H1 (cell line): ENCODE data around the gene GOLIM4. TPM values are rescaled to one million over a fixed set of nuclear protein-coding genes. Genes with fewer than 3 reads are reported as not detected.

ENCODE experiments used
- CTCF ChIA-PET: fragments of 300-600 bp; sonication (Branson Sonifier 250); formaldehyde crosslinking; loops from one replicate; lab custom pipeline; 2021; ENCODE audit not compliant: partially characterized antibody; lab: Charles Lee
- POLR2A ChIA-PET: fragments of 300-600 bp; sonication (Branson Sonifier 250); formaldehyde crosslinking; loops from one replicate; lab custom pipeline; 2021; ENCODE audit warnings: inconsistent platforms; ENCODE audit not compliant: partially characterized antibody; lab: Charles Lee
- DNase-seq, 2 experiments: peaks; one replicate each; pipeline versions ENCODE4 v3.0.0 to v3.0.0-alpha.2; 2010 to 2022; ENCODE audit warnings: low spot score in 2 of 2, low read depth in 1 of 2, mixed read lengths in 1 of 2
- FAIRE-seq: peaks from 2 replicates; lab custom pipeline; 2011; peaks lifted over from hg19 to GRCh38; lab: Jason Lieb, UNC
- H2AFZ ChIP-seq: 2 replicates; pipeline ENCODE4 v1.8.1; 2012; ENCODE audit warnings: low read length, inconsistent platforms
- H2AK5ac ChIP-seq: 2 replicates; pipeline ENCODE4 v1.6.1; 2013; ENCODE audit warnings: low read depth, low read length
- H2BK120ac ChIP-seq: replicated peaks from 2 replicates; pipeline ENCODE3; 2013; ENCODE audit warnings: low read depth, low read length, inconsistent platforms
- H2BK12ac ChIP-seq: 2 replicates; pipeline ENCODE4 v1.6.1; 2013; ENCODE audit warnings: low read depth, low read length
- H2BK15ac ChIP-seq: 2 replicates; pipeline ENCODE4 v1.6.1; 2013; ENCODE audit warnings: low read length
- H2BK20ac ChIP-seq: 2 replicates; pipeline ENCODE4 v1.6.1; 2013; ENCODE audit warnings: low read length
- H2BK5ac ChIP-seq: 2 replicates; pipeline ENCODE4 v1.6.1; 2013; ENCODE audit warnings: low read depth, low read length
- H3K14ac ChIP-seq: 2 replicates; pipeline ENCODE4 v1.6.1; 2013; ENCODE audit warnings: inconsistent platforms; ENCODE audit not compliant: insufficient read length
- H3K18ac ChIP-seq: 2 replicates; pipeline ENCODE4 v1.6.1; 2013; ENCODE audit warnings: low read length; ENCODE audit errors: extremely low read depth
- H3K23ac ChIP-seq: 2 replicates; pipeline ENCODE4 v1.6.1; 2013; ENCODE audit warnings: inconsistent platforms; ENCODE audit not compliant: insufficient read length
- H3K23me2 ChIP-seq: 2 replicates; pipeline ENCODE4 v1.6.1; 2013; ENCODE audit warnings: low read depth, low read length
- H3K27ac ChIP-seq: 2 replicates; pipeline ENCODE4 v1.6.1; 2011; ENCODE audit warnings: low read depth, low read length, inconsistent platforms
- H3K27me3 ChIP-seq, 4 experiments: replicated peaks in 1 of 4; 1 replicate in 1 of 4; 2 replicates in 3 of 4; pipeline versions ENCODE4 v1.6.1 to v1.8.1; 2011 to 2013; ENCODE audit warnings: low read length in 3 of 4, mild to moderate bottlenecking in 3 of 4, inconsistent platforms in 2 of 4, mixed read lengths in 2 of 4, moderate library complexity in 1 of 4; ENCODE audit not compliant: control insufficient read depth in 3 of 4, insufficient read depth in 3 of 4; ENCODE audit errors: extremely low read depth in 1 of 4
- H3K36me3 ChIP-seq, 4 experiments: 2 replicates each; pipeline versions ENCODE4 v1.6.1 to v1.8.1; 2011 to 2013; ENCODE audit warnings: mild to moderate bottlenecking in 4 of 4, low read length in 3 of 4, moderate library complexity in 2 of 4, control low read depth in 1 of 4, inconsistent platforms in 1 of 4; ENCODE audit not compliant: insufficient read depth in 4 of 4, control insufficient read depth in 2 of 4
- H3K4ac ChIP-seq: replicated peaks from 2 replicates; pipeline ENCODE3; 2013; ENCODE audit warnings: low read length, low read depth, mixed read lengths, inconsistent platforms; ENCODE audit not compliant: insufficient read length
- H3K4me1 ChIP-seq, 4 experiments: replicated peaks in 1 of 4; 1 replicate in 1 of 4; 2 replicates in 3 of 4; pipeline versions ENCODE4 v1.6.1 to v1.8.1; 2011 to 2013; ENCODE audit warnings: low read length in 3 of 4, inconsistent platforms in 2 of 4, mixed read lengths in 1 of 4; ENCODE audit not compliant: insufficient read depth in 4 of 4, control insufficient read depth in 3 of 4
- H3K4me2 ChIP-seq, 2 experiments: 2 replicates each; pipeline versions ENCODE4 v1.6.1 to v1.8.1; 2011 to 2013; ENCODE audit warnings: low read depth in 2 of 2, low read length in 2 of 2, control low read depth in 1 of 2, inconsistent platforms in 1 of 2, mild to moderate bottlenecking in 1 of 2; ENCODE audit not compliant: insufficient read depth in 1 of 2
- H3K4me3 ChIP-seq, 4 experiments: fragments of 200-600, 300-600 bp in 1 of 4; sonication (generic), shearing (Covaris generic), sonication (Bioruptor Twin) in 1 of 4; 2 replicates each; pipeline versions ENCODE4 v1.5.1 to v1.8.1; 2011 to 2016; ENCODE audit warnings: low read length in 4 of 4, low read depth in 3 of 4, control low read depth in 2 of 4, inconsistent platforms in 2 of 4, mild to moderate bottlenecking in 2 of 4, mixed read lengths in 1 of 4, moderate library complexity in 1 of 4; ENCODE audit not compliant: insufficient read depth in 2 of 4; ENCODE audit errors: extremely low read depth in 1 of 4
- H3K56ac ChIP-seq: replicated peaks from 2 replicates; pipeline ENCODE3; 2013; ENCODE audit warnings: low read depth, mild to moderate bottlenecking, mixed read lengths, low read length, inconsistent platforms; ENCODE audit not compliant: insufficient read length
- H3K79me1 ChIP-seq: 2 replicates; pipeline ENCODE4 v1.6.1; 2013; ENCODE audit warnings: low read depth, low read length, control low read depth
- H3K79me2 ChIP-seq, 2 experiments: 2 replicates each; pipeline versions ENCODE4 v1.6.1 to v1.8.1; 2012 to 2013; ENCODE audit warnings: low read length in 2 of 2, mild to moderate bottlenecking in 2 of 2, inconsistent platforms in 1 of 2; ENCODE audit not compliant: insufficient read depth in 2 of 2, control insufficient read depth in 1 of 2
- H3K9ac ChIP-seq, 4 experiments: replicated peaks in 1 of 4; 1 replicate in 1 of 4; 2 replicates in 3 of 4; pipeline versions ENCODE4 v1.6.1 to v1.8.1; 2011 to 2013; ENCODE audit warnings: low read depth in 3 of 4, low read length in 3 of 4, control low read depth in 2 of 4, mild to moderate bottlenecking in 2 of 4, moderate library complexity in 2 of 4, inconsistent platforms in 1 of 4; ENCODE audit errors: extremely low read depth in 1 of 4
- H3K9me3 ChIP-seq, 2 experiments: 2 replicates each; pipeline versions ENCODE4 v1.6.1 to v1.8.1; 2012 to 2013; ENCODE audit warnings: mild to moderate bottlenecking in 2 of 2, moderate library complexity in 2 of 2, control low read depth in 1 of 2, inconsistent platforms in 1 of 2, low read depth in 1 of 2, low read length in 1 of 2, mixed read lengths in 1 of 2; ENCODE audit not compliant: insufficient read depth in 2 of 2
- H4K20me1 ChIP-seq, 2 experiments: replicated peaks in 1 of 2; 2 replicates each; pipeline versions ENCODE3 to v1.8.1; 2011 to 2013; ENCODE audit warnings: inconsistent platforms in 2 of 2, low read length in 2 of 2, mild to moderate bottlenecking in 1 of 2; ENCODE audit not compliant: insufficient read depth in 2 of 2, control insufficient read depth in 1 of 2
- H4K5ac ChIP-seq: 2 replicates; pipeline ENCODE4 v1.6.1; 2013; ENCODE audit warnings: low read length, low read depth, mixed read lengths, inconsistent platforms; ENCODE audit not compliant: insufficient read length
- H4K8ac ChIP-seq: 2 replicates; pipeline ENCODE4 v1.8.0; 2013; ENCODE audit warnings: mild to moderate bottlenecking, moderate library complexity, low read length, inconsistent platforms; ENCODE audit not compliant: insufficient read depth; ENCODE audit errors: extremely low read depth
- H4K91ac ChIP-seq: replicated peaks from 2 replicates; pipeline ENCODE3; 2013; ENCODE audit warnings: low read length, mixed read lengths, inconsistent platforms; ENCODE audit not compliant: insufficient read length
- ATF2 ChIP-seq: IDR thresholded peaks from 2 replicates; pipeline ENCODE4 v1.6.1; 2012; ENCODE audit warnings: low read length, inconsistent platforms
- EP300 ChIP-seq, 2 experiments: IDR thresholded peaks; 1 replicate in 1 of 2; 2 replicates in 1 of 2; pipeline ENCODE4 v1.6.1; 2011 to 2012; ENCODE audit warnings: low read depth in 2 of 2, low read length in 2 of 2, mild to moderate bottlenecking in 2 of 2, borderline replicate concordance in 1 of 2, inconsistent platforms in 1 of 2, moderate library complexity in 1 of 2
- GABPA ChIP-seq: IDR thresholded peaks from 2 replicates; pipeline ENCODE4 v1.6.1; 2011; ENCODE audit warnings: mild to moderate bottlenecking, low read length, moderate library complexity, borderline replicate concordance; ENCODE audit not compliant: insufficient read depth
- HDAC2 ChIP-seq, 2 experiments: fragments of 300-600 bp in 1 of 2; sonication (generic) in 1 of 2; IDR thresholded peaks; 2 replicates each; pipeline ENCODE4 v1.6.1; 2011 to 2012; ENCODE audit warnings: low read depth in 2 of 2, low read length in 2 of 2, mild to moderate bottlenecking in 2 of 2, moderate library complexity in 2 of 2, borderline replicate concordance in 1 of 2, inconsistent platforms in 1 of 2
- HDAC6 ChIP-seq: IDR thresholded peaks from one replicate; pipeline ENCODE4 v1.7.1; 2012; ENCODE audit warnings: low read depth, mild to moderate bottlenecking, inconsistent platforms, low read length, moderate library complexity
- KDM1A ChIP-seq: fragments of 200-600, 300-600 bp; sonication (generic); IDR thresholded peaks from 2 replicates; pipeline ENCODE4 v1.7.1; 2016; ENCODE audit warnings: mild to moderate bottlenecking, low read length, borderline replicate concordance
- MAFK ChIP-seq: IDR thresholded peaks from 2 replicates; pipeline ENCODE4 v1.6.1; 2012; ENCODE audit warnings: low read depth, mild to moderate bottlenecking, improper control_type of control experiment, low read length
- SAP30 ChIP-seq: fragments of 300-600 bp; sonication (generic); IDR thresholded peaks from 2 replicates; pipeline ENCODE4 v1.7.1; 2012; ENCODE audit warnings: low read length, moderate library complexity, mild to moderate bottlenecking, inconsistent platforms; ENCODE audit not compliant: insufficient read depth, insufficient replicate concordance
- SUZ12 ChIP-seq: fragments of 200-600 bp; sonication (generic); IDR thresholded peaks from 2 replicates; pipeline ENCODE4 v1.6.1; 2012; ENCODE audit warnings: mild to moderate bottlenecking, inconsistent platforms, low read length, moderate library complexity, mixed read lengths
- WGBS, 2 experiments: shearing (Covaris generic) in 1 of 2; methylation state at CpG; one replicate each; pipeline versions ENCODE4 v1.1.6 to v1.1.7; 2013 to 2015; ENCODE audit warnings: low lambda C conversion rate in 2 of 2, mixed read lengths in 2 of 2, inconsistent platforms in 1 of 2, low coverage in 1 of 2, missing lambda C conversion rate in 1 of 2; ENCODE audit not compliant: insufficient replicate concordance in 2 of 2, insufficient coverage in 1 of 2, insufficient read length in 1 of 2; ENCODE audit errors: extremely low coverage in 1 of 2, missing lambda C conversion rate in 1 of 2; 5-methylcytosine and 5-hydroxymethylcytosine counted together
- polyA plus RNA-seq, 7 experiments: library from polyadenylated mRNA; depleted of rRNA in 3 of 7; stranded (reverse) in 5 of 7; unstranded in 2 of 7; fragments of >200 nt in 5 of 7; fragments of 200-250 nt in 2 of 7; gene quantifications; 1 replicate in 5 of 7; 2 replicates in 1 of 7; 4 replicates in 1 of 7; pipeline versions ENCODE4 v1.2.1 to v1.2.3, GENCODE V29; 2011 to 2013; ENCODE audit warnings: missing spikeins in 2 of 7, mixed read lengths in 2 of 7
- total RNA-seq: library from RNA; stranded (reverse); fragmentation: NEBNext Ultra II Directional; extraction: Animal tissue kit (Norgen Biotek cat#: 25700); gene quantifications from 2 replicates; pipeline ENCODE4 v1.2.1, GENCODE V29; 2021
- TF ChIP-seq, protein P1 (sequence below): IDR thresholded peaks from 2 replicates; pipeline ENCODE4 v1.6.1; 2011; ENCODE audit warnings: low read depth, mild to moderate bottlenecking, low read length; ENCODE audit not compliant: insufficient read depth

GOLIM4 gene
- total and polyA plus RNA-seq, 2 of the 8 experiments (the other 6 are each of a cell fraction or from before 2014, with no cell fraction given) = 5.6 to 29.7 TPM

- no peak overlapping the region for H3K4me3 ChIP-seq
- H3K27me3 ChIP-seq = no peaks in the 10 kb centered on the region
- H3K9ac ChIP-seq = no peak overlapping the region
- no peak overlapping the region for H3K23ac ChIP-seq
- WGBS, 2 experiments = 95% methylated on average over 1 of the region's 1 CpG; no CpG with 5 or more reads in 1 of the 2 experiments
- H3K27ac ChIP-seq = no peak overlapping the region
- H3K14ac ChIP-seq = no peak overlapping the region
- no peak overlapping the region for H2BK120ac ChIP-seq
- H2BK5ac ChIP-seq = no peak overlapping the region
- DNase-seq = no peak
- CTCF ChIA-PET = interaction anchor here (0.8 kb wide), 1 partner anchor 13 kb away, joined by 3 read pairs; no protein-coding TSS in a partner anchor
- no peak overlapping the region for H2AFZ ChIP-seq
- peaks cover 13 to 16% of the 10 kb centered on the region in 2 experiments for H3K9me3 ChIP-seq
- no peak overlapping the region for H3K4me2 ChIP-seq
- no peak overlapping the region for H2BK20ac ChIP-seq
- H3K79me2 ChIP-seq = no peaks in the 10 kb centered on the region
- H3K4ac ChIP-seq = no peak overlapping the region
- no peak overlapping the region for H3K56ac ChIP-seq
- no peaks in the 10 kb centered on the region for H4K20me1 ChIP-seq
- POLR2A ChIA-PET = no interaction called here
- H2BK12ac ChIP-seq = no peak overlapping the region
- H3K79me1 ChIP-seq = no peaks in the 10 kb centered on the region
- no peak for FAIRE-seq
- no peak overlapping the region for H3K18ac ChIP-seq
- H4K8ac ChIP-seq = no peak overlapping the region
- no peaks in the 10 kb centered on the region for H3K4me1 ChIP-seq
- no peak overlapping the region for H2AK5ac ChIP-seq
- H4K5ac ChIP-seq = no peak overlapping the region
- H3K23me2 ChIP-seq = no peaks in the 10 kb centered on the region
- no peak overlapping the region for H2BK15ac ChIP-seq
- no peak overlapping the region for H4K91ac ChIP-seq
- no peaks in the 10 kb centered on the region for H3K36me3 ChIP-seq
- TF ChIP-seq HDAC6 (no peak), MAFK (no peak), ATF2 (no peak), SUZ12 (no peak), KDM1A (no peak), EP300 (IDR thresholded peaks at IDR 0.05; ENCODE audit: borderline replicate concordance in 1 of 2, low read depth in 2 of 2, low read length in 2 of 2) (no peak), SAP30 (no peak), GABPA (no peak), HDAC2 (IDR thresholded peaks at IDR 0.05; ENCODE audit: borderline replicate concordance in 1 of 2, low read depth in 2 of 2, low read length in 2 of 2) (no peak)
- TF ChIP-seq, protein P1, sequence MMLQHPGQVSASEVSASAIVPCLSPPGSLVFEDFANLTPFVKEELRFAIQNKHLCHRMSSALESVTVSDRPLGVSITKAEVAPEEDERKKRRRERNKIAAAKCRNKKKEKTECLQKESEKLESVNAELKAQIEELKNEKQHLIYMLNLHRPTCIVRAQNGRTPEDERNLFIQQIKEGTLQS = no peak
Measured at GRCh38 chr3:168127466-168127865, 31.7 kb upstream of the GOLIM4 start.
